Measurements from ENCODE around the gene PDE11A.

The PDE11A gene

GRCh38 chr2:177989029-177989885 lies 83.3 kb downstream of the PDE11A start:
- DNase-seq = no peak

GRCh38 chr2:177984749-177985148 lies 87.8 kb downstream of the PDE11A start:
- Histone ChIP-seq H3K4me3 (ENCODE audit: low read depth, low read length) (no peak overlapping the region), H3K36me3 (no peaks in the 10 kb centered on the region), H3K4me1 (no peaks in the 10 kb centered on the region), H3K27me3 (no peaks in the 10 kb centered on the region), H3K9me3 (no peaks in the 10 kb centered on the region)
- DNase-seq = peak; percentile 43
- TF ChIP-seq CTCF (IDR thresholded peaks at IDR 0.05; ENCODE audit: low read depth, low read length) = no peak

More at GRCh38 chr2:177989029-177989885, 83.3 kb downstream of the PDE11A start:
- Histone ChIP-seq H3K9me3 (no peaks in the 10 kb centered on the region), H3K36me3 (no peaks in the 10 kb centered on the region), H3K27me3 (no peaks in the 10 kb centered on the region), H3K4me1 (no peaks in the 10 kb centered on the region), H3K4me3 (ENCODE audit: low read depth, low read length) (no peak overlapping the region)
- TF ChIP-seq CTCF (IDR thresholded peaks at IDR 0.05; ENCODE audit: low read depth, low read length) = no peak

GRCh38 chr2:177983183-177983788 lies 89.3 kb downstream of the PDE11A start:
- Histone ChIP-seq H3K27me3 (no peaks in the 10 kb centered on the region), H3K4me3 (ENCODE audit: low read depth, low read length) (no peak overlapping the region), H3K36me3 (no peaks in the 10 kb centered on the region), H3K9me3 (no peaks in the 10 kb centered on the region), H3K4me1 (no peaks in the 10 kb centered on the region)
- peak; percentile 38 for DNase-seq
- TF ChIP-seq CTCF (IDR thresholded peaks at IDR 0.05; ENCODE audit: low read depth, low read length) = peak; percentile 83

- H3K9me3 ChIP-seq = no peaks in the 10 kb centered on the region
- no peak for DNase-seq
- no peak for TF ChIP-seq CTCF (IDR thresholded peaks at IDR 0.05; ENCODE audit: low read depth, low read length)
- H3K4me1 ChIP-seq = no peaks in the 10 kb centered on the region
- no peak overlapping the region for H3K4me3 ChIP-seq (ENCODE audit: low read depth, low read length)
- H3K27me3 ChIP-seq = no peaks in the 10 kb centered on the region
- no peaks in the 10 kb centered on the region for H3K36me3 ChIP-seq
Observed at GRCh38 chr2:177972782-177973181, 99.8 kb downstream of the PDE11A start.

- H3K36me3 ChIP-seq = no peaks in the 10 kb centered on the region
- no peak overlapping the region for H3K4me3 ChIP-seq (ENCODE audit: low read depth, low read length)
- H3K27me3 ChIP-seq = no peaks in the 10 kb centered on the region
- no peaks in the 10 kb centered on the region for H3K4me1 ChIP-seq
- TF ChIP-seq CTCF (IDR thresholded peaks at IDR 0.05; ENCODE audit: low read depth, low read length) = no peak
- no peak for DNase-seq
- H3K9me3 ChIP-seq = no peaks in the 10 kb centered on the region
Observed at GRCh38 chr2:177972123-177972522, 100.5 kb downstream of the PDE11A start.

Data from BE2C (cell line).